Sigmoid colon (tissue), 4 donors: ENCODE results near the gene DYTN.

ENCODE experiments used
- POLR2A ChIP-seq, 2 donors: fragments of 450-650 bp; IDR thresholded peaks; one replicate each; pipeline ENCODE4 v1.6.1; 2016; ENCODE audit warnings: antibody characterized with exemption in 2 of 2, mild to moderate bottlenecking in 2 of 2, moderate library complexity in 2 of 2
- POLR2AphosphoS5 ChIP-seq, 4 donors: sonication (generic); formaldehyde crosslinking; IDR thresholded peaks; one replicate each; pipeline ENCODE4 v1.6.1; 2017; ENCODE audit warnings: antibody characterized with exemption in 4 of 4
- TF ChIP-seq, protein P1 (sequence below), 4 experiments: fragments of 450-650 bp in 3 of 4; fragments of 200-600 bp in 1 of 4; IDR thresholded peaks; one replicate each; pipeline ENCODE4 v1.5.1; 2016 to 2019; ENCODE audit warnings: antibody characterized with exemption in 4 of 4, mild to moderate bottlenecking in 3 of 4, moderate library complexity in 2 of 4

DNA sequence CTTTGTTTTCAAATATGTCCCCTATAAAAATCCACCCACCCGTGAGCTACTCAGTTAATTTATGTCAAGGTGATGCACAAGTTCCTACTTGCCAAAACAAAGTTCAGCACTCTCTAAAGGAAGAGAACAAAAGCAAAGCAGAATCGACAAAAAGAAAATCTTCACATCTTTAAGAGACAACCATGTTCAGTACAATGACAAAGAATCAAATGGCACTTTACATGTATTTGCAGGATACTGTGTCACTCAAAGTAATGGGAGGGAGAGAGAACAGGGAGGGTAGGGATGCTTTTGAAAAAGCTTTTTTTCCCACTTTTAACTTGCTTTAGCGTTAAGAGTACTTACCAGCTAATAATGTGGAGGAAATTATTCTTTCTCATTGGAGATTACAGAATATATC lies 115.0 kb downstream of the DYTN start:
- TF ChIP-seq, protein P1, sequence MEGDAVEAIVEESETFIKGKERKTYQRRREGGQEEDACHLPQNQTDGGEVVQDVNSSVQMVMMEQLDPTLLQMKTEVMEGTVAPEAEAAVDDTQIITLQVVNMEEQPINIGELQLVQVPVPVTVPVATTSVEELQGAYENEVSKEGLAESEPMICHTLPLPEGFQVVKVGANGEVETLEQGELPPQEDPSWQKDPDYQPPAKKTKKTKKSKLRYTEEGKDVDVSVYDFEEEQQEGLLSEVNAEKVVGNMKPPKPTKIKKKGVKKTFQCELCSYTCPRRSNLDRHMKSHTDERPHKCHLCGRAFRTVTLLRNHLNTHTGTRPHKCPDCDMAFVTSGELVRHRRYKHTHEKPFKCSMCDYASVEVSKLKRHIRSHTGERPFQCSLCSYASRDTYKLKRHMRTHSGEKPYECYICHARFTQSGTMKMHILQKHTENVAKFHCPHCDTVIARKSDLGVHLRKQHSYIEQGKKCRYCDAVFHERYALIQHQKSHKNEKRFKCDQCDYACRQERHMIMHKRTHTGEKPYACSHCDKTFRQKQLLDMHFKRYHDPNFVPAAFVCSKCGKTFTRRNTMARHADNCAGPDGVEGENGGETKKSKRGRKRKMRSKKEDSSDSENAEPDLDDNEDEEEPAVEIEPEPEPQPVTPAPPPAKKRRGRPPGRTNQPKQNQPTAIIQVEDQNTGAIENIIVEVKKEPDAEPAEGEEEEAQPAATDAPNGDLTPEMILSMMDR (IDR thresholded peaks at IDR 0.05): no peak
- TF ChIP-seq POLR2AphosphoS5 (IDR thresholded peaks at IDR 0.05) (no peak), POLR2A (IDR thresholded peaks at IDR 0.05) (no peak)
